Effector CD8-positive, alpha-beta T cell (primary cell): ENCODE results near the gene POLA1.

Source experiments
- DNase-seq: peaks from one replicate; lab custom pipeline; 2025; lab: John Stamatoyannopoulos, UW

POLA1 gene

GRCh38 chrX:24877854-24878650, 184.3 kb downstream of the POLA1 start:
- DNase-seq = no peak

GRCh38 chrX:24879679-24880078, 186.0 kb downstream of the POLA1 start:
- DNase-seq = no peak

GRCh38 chrX:24886916-24887315, 193.2 kb downstream of the POLA1 start:
- DNase-seq = no peak

- no peak for DNase-seq
Observed at GRCh38 chrX:24890677-24891076, 197.0 kb downstream of the POLA1 start.

- DNase-seq = no peak
Observed at GRCh38 chrX:24899391-24899790, 205.7 kb downstream of the POLA1 start.

GRCh38 chrX:24900234-24900633, 206.5 kb downstream of the POLA1 start:
- no peak for DNase-seq

GRCh38 chrX:24902806-24903205, 209.1 kb downstream of the POLA1 start:
- DNase-seq = no peak

GRCh38 chrX:24918715-24919114, 225.0 kb downstream of the POLA1 start:
- DNase-seq = no peak

GRCh38 chrX:24920769-24921168, 227.1 kb downstream of the POLA1 start:
- no peak for DNase-seq

GRCh38 chrX:24925430-24925829, 231.7 kb downstream of the POLA1 start:
- DNase-seq = no peak

GRCh38 chrX:24927372-24927771, 233.7 kb downstream of the POLA1 start:
- no peak for DNase-seq

- no peak for DNase-seq
Observed at GRCh38 chrX:24928114-24928513, 234.4 kb downstream of the POLA1 start.

- no peak for DNase-seq
Observed at GRCh38 chrX:24934279-24934678, 240.6 kb downstream of the POLA1 start.

GRCh38 chrX:24945009-24945408, 251.3 kb downstream of the POLA1 start:
- no peak for DNase-seq

GRCh38 chrX:24946369-24946768, 252.7 kb downstream of the POLA1 start:
- no peak for DNase-seq

GRCh38 chrX:24954732-24955131, 261.0 kb downstream of the POLA1 start:
- no peak for DNase-seq

- no peak for DNase-seq
Observed at GRCh38 chrX:24955372-24955930, 261.7 kb downstream of the POLA1 start.

GRCh38 chrX:24956828-24957227, 263.1 kb downstream of the POLA1 start:
- DNase-seq = no peak

- no peak for DNase-seq
Observed at GRCh38 chrX:24961809-24962208, 268.1 kb downstream of the POLA1 start.

- DNase-seq = no peak
Observed at GRCh38 chrX:24963823-24964222, 270.1 kb downstream of the POLA1 start.

GRCh38 chrX:24965372-24965771, 271.7 kb downstream of the POLA1 start:
- DNase-seq = no peak

- no peak for DNase-seq
Observed at GRCh38 chrX:24969812-24970211, 276.1 kb downstream of the POLA1 start.

- DNase-seq = no peak
Observed at GRCh38 chrX:24979081-24979480, 285.4 kb downstream of the POLA1 start.

GRCh38 chrX:24981030-24981429, 287.3 kb downstream of the POLA1 start:
- DNase-seq = no peak
